IPS-15b (cell line): ENCODE results near the gene NKX2-3.

ENCODE experiments used
- H3K27me3 ChIP-seq: one replicate; pipeline ENCODE4 v1.6.1; 2013; ENCODE audit warnings: low read length; ENCODE audit not compliant: control insufficient read depth, insufficient read depth
- H3K36me3 ChIP-seq: one replicate; pipeline ENCODE4 v1.6.1; 2013; ENCODE audit warnings: low read length; ENCODE audit not compliant: control insufficient read depth, insufficient read depth
- H3K4me1 ChIP-seq: one replicate; pipeline ENCODE4 v1.6.1; 2013; ENCODE audit warnings: mild to moderate bottlenecking, low read length; ENCODE audit not compliant: control insufficient read depth, insufficient read depth
- H3K4me3 ChIP-seq: one replicate; pipeline ENCODE4 v1.5.1; 2013; ENCODE audit warnings: low read depth, low read length
- H3K9ac ChIP-seq: one replicate; pipeline ENCODE4 v1.6.1; 2013; ENCODE audit warnings: low read depth, mild to moderate bottlenecking, low read length
- H3K9me3 ChIP-seq: one replicate; pipeline ENCODE4 v1.6.1; 2013; ENCODE audit warnings: mild to moderate bottlenecking, low read length; ENCODE audit not compliant: control insufficient read depth, insufficient read depth

Gene NKX2-3

DNA sequence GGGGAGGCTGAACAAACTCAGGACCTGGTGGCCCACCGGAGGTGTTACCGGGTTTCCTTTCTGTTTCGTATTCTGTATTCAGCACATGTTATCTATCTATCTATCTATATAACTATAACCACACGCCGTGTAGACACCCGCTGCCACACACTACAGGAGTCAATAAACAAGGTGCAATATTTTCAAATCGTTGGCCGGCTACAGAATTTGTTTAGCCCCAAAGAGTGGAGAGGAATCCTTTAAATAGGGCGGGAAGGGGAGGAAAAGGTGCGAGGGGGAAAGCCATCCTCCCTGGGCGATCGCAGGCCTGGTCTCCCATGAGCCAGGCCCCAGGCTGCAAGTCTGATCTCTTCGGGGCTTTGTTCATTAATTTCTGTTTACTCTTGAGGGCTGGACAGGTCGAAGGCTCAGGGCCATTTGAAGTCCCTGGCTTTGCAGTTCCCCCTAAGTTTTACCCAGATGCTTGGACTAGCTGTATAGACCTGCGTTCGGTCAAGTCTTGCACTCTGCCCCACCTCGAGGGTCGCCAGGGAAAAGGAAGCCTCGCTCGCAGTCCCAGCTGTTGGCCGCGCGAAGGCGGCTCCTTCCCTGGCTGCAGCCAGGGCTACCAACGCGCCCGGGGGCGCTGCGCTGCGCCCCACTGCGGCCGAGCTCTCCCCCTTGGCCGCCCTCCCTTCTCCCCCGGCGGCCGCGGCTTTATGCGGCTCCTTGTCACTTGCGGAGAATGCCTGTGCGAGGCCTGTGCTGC lies 3.8 kb downstream of the NKX2-3 start:
- peaks cover 97% of the 10 kb centered on the region for H3K27me3 ChIP-seq
- H3K36me3 ChIP-seq, result no peaks in the 10 kb centered on the region
- peaks cover 13% of the 10 kb centered on the region for H3K4me1 ChIP-seq
- H3K9me3 ChIP-seq, result no peaks in the 10 kb centered on the region
- no peak overlapping the region for H3K9ac ChIP-seq
- peak overlapping the region; percentile 35 for H3K4me3 ChIP-seq

DNA sequence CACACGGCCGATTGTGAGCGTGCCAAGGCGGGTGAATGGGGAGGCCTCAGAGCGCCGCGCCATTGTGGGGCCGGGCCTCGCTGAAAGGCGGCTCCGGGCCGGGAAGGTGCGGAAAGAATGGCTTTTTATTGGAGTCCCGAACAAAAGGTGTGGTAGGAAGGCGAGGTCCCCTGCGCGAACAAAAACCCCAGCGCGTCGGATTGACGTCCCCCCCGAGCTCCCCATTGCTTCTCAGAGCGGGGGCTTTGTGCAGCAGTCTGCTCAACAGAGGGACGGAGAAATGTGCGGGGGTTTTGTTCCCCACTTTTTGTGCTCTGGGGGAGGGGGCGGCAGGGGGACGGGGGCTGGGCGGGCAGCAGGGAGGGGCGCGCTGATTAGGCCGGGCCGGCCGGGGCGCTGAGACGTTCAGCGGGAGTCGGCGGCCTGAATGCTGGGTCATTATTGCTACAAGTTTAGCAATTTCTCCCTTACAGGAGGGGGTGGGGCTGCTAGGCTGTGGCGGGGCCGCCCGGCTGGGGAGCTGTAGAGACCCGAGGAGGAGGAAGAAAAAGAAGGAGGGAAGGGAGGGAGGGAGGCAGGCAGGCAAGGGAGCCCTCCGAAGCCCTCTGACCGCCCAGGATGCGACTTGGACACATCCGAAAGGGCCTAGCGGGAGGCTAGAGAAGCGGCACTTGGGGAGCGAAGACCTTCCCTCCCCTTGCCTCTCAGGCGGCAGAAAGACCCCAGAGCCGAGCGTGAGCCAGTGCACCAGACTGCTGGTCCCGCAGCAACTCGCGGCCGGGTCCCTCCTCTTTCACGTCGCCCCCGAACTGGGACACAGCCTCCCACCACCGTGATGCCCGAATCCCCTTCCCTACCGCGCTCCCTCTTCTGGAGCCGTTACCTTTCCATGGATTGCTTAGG lies 4.6 kb downstream of the NKX2-3 start:
- Histone ChIP-seq H3K27me3 (peaks cover 97% of the 10 kb centered on the region), H3K4me3 (peak overlapping the region; percentile 39), H3K9ac (no peak overlapping the region), H3K9me3 (no peaks in the 10 kb centered on the region), H3K4me1 (peaks cover 13% of the 10 kb centered on the region), H3K36me3 (no peaks in the 10 kb centered on the region)

DNA sequence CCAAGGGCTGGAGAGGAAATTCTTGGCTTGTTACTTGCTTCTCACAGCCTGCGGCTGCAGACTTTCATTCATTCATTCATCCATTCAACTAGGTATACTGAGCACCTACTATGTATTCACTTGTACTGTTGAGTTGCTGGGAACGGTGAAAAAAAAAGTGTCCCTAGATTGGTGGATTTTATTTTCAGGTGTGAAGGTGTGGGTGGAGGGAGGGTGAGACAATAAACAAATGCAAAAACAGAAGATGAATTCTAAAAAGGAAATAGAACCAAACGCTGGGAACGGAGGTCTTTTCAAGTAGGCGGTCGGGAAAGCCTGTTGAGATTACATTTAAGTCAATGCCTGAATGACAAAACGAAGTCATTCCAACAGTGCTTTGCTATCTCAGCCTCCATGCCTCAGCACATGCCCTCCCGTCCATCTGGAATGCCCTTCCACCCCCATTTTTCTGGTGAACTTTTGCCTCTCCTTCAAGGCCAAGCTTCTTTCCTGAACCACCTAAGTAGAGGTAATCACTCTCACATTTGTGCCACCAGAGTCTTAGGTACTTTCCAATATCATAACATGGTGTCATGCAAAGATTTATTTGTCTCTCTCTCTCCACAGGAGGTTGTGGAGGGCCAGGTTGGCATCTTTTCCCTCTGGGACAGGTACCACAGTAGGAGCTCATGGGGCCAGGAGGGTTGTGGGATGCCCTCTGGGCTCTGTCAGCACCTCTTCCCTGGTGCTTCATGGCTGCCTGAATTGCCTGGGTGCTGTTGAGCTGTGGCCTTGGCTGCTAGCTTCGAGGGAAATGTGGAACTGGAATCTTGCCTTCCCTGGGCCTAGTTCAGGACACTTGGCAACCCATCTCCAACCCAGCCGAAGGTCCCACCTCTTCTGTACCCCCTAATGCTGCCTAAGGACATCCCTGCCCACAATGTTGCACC lies 5.5 kb downstream of the NKX2-3 start:
- H3K9me3 ChIP-seq, result no peaks in the 10 kb centered on the region
- H3K36me3 ChIP-seq, result no peaks in the 10 kb centered on the region
- peaks cover 11% of the 10 kb centered on the region for H3K4me1 ChIP-seq
- H3K9ac ChIP-seq, result no peak overlapping the region
- H3K27me3 ChIP-seq, result peaks cover 97% of the 10 kb centered on the region
- H3K4me3 ChIP-seq, result peak overlapping the region; percentile 39

DNA sequence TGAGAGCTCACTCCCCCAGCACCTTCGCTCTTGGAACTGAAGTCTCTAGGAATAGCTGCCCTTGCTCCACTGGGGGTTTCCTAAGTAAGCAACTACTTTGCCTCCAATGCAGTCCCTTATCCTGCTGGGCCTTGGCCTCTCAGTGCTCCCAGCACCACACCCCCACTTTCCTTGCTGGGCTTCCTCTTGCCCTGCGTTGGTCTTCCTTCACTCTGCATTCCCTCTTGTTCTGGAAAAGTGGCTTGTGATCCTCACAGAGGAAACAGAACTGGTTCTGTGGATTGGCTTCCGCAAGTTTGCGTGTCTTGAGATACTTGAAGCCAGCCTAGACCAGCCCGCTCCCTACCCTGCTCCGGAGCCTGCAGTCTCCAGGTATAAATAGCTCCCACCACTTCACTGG lies 6.4 kb downstream of the NKX2-3 start:
- no peaks in the 10 kb centered on the region for H3K9me3 ChIP-seq
- no peaks in the 10 kb centered on the region for H3K36me3 ChIP-seq
- peak overlapping the region; percentile 39 for H3K4me3 ChIP-seq
- no peak overlapping the region for H3K9ac ChIP-seq
- peaks cover 97% of the 10 kb centered on the region for H3K27me3 ChIP-seq
- H3K4me1 ChIP-seq, result peaks cover 14% of the 10 kb centered on the region

DNA sequence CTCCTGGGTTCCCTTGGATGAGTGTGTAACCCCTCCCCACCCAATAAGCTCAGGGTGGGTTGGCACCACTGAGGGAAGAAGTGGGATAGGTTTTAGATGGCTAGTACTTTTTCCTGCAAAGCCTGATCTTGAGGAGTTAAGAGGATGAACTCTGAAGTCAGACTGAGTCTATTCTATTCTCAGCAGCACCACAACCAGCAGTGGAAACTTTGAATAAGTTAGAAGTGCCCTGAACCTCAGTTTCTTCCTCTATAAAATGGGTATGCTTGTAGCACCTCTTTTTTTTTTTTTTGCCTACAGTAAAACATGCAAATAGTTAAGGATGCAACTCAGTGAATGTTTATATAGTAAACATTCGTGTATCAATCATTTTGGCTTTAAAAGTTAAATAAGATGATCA lies 7.1 kb downstream of the NKX2-3 start:
- H3K27me3 ChIP-seq, result peaks cover 97% of the 10 kb centered on the region
- no peaks in the 10 kb centered on the region for H3K36me3 ChIP-seq
- H3K4me1 ChIP-seq, result peaks cover 14% of the 10 kb centered on the region
- H3K9ac ChIP-seq, result no peak overlapping the region
- no peaks in the 10 kb centered on the region for H3K9me3 ChIP-seq
- no peak overlapping the region for H3K4me3 ChIP-seq

DNA sequence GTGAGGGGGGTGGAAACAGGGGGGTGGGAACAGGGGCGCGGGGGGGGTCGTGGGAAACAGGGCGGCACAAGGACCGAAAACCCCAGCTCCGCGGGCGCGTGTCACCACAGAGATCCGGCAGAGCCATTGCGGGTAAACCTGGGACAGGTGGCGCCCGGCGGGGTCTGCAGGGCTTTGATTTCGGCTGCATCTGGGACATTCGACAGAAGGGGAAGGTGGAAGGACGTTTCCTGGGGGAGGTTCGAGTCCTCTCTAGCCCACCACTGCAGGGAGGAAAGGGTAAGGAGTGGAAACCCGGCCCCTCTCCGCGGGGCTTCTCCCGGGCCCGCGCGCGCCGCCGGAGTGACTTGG lies 7.5 kb downstream of the NKX2-3 start:
- Histone ChIP-seq H3K9me3 (no peaks in the 10 kb centered on the region), H3K4me3 (no peak overlapping the region), H3K4me1 (peaks cover 14% of the 10 kb centered on the region), H3K9ac (no peak overlapping the region), H3K27me3 (peaks cover 97% of the 10 kb centered on the region), H3K36me3 (no peaks in the 10 kb centered on the region)

DNA sequence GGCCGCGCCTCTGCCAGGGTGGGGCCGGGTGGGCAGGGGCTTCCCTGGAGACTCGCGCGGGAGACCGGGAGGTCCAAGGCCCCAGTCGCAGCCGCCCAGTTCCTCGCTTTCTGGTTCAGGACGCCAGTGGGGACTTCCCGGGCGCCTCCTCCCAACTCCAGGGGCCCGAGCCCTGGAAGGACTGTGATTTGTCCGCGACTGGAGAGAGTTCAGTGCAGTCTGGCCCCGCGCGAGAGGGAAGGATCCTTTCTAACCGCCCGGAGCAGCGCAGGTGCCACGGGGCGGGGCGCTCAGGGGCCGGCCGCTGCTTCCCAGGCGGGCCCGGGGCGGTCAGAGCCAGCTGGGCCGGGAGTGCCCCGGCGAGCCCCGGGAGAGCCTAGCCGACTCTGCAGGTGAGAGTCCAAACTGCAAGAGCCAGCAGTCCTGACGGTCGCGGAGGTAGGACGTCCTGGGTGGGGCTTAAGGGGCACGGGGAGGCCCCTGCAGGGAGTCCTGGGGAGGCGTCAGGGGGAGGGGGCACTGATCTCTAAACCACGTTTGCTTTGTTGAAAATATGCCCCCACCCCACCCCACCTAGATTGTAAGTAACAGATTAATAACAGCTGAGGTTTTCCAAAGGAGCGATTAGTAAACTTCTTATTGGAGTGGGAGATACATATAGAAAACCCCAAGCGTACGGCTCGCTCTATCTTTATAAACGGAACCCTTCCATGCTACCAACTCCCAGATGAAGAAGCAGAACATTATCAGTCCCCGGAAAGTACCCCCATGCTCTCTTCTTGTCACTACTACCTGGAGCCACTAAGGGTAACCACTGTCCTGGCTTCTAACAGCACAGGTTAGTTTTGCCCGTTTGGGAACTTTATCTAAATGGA lies 8.2 kb downstream of the NKX2-3 start:
- peaks cover 98% of the 10 kb centered on the region for H3K27me3 ChIP-seq
- H3K4me1 ChIP-seq, result peaks cover 14% of the 10 kb centered on the region
- peak overlapping the region; percentile 20 for H3K4me3 ChIP-seq
- no peaks in the 10 kb centered on the region for H3K36me3 ChIP-seq
- no peak overlapping the region for H3K9ac ChIP-seq
- no peaks in the 10 kb centered on the region for H3K9me3 ChIP-seq

DNA sequence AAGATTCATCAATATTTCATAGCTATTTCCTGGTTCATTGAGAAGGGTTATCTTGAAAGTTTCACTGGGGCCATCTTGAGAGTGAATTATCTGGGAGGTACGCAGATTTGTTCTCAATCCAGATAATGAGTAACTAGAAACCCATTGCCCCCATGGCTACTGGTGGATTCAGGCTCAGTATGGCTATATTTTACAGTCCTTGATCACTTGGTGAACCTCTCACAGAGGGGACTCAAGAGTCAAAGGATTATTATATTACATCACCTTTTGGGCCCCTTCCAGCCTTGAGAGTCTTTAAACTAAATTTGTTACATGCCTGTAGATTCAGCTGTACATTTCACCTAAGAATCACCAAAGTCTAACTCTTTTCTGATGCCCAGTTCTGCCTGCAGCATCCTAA lies 11.6 kb downstream of the NKX2-3 start:
- Histone ChIP-seq H3K27me3 (peaks cover 100% of the 10 kb centered on the region), H3K36me3 (no peaks in the 10 kb centered on the region), H3K9me3 (no peaks in the 10 kb centered on the region), H3K4me1 (peaks cover 3% of the 10 kb centered on the region), H3K4me3 (no peak overlapping the region), H3K9ac (no peak overlapping the region)

DNA sequence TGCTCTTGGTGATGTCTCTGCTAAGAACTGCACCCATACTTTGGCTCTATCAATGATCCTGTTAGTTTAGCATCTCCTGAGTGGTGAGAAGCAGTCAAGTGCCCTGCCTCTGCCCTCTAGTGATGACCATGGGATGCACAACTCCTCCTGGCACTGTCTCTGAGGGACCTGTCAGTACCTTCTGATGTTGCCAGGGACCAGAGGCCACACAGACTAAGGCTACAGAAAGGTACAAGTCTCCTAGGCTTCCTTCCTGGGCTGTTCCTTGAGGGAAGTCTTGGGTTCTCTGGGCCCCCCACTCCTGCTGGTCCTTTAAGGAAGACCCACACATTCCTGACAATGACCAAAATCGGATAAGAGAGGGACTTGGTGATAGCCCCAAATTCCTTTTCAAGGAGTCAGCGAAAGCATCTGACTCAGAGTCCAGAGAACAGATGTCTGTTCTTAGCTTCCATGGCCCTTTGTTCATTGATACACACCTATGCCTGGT lies 15.3 kb downstream of the NKX2-3 start:
- peaks cover 70% of the 10 kb centered on the region for H3K27me3 ChIP-seq
- H3K36me3 ChIP-seq, result no peaks in the 10 kb centered on the region
- H3K4me3 ChIP-seq, result no peak overlapping the region
- no peaks in the 10 kb centered on the region for H3K9me3 ChIP-seq
- peaks cover 3% of the 10 kb centered on the region for H3K4me1 ChIP-seq
- H3K9ac ChIP-seq, result no peak overlapping the region

DNA sequence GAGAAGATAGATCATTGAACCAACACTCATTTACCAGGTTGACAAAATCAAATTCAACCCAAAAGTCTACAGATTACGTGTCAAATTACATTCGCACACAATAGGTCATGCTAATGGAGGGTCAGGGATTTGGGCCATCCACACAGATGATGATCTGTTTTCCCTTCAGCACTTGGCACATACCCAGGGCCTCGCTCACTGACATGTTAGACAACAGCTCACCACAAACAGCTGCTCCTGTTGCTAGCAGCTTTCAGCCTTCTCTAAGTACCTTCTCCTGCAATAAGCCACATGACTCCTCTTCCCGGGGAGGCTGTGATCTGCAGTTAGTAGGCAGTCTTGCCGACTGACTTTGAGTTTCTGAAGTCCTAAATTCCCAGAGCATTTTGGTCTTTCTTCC lies 18.4 kb downstream of the NKX2-3 start:
- Histone ChIP-seq H3K4me3 (no peak overlapping the region), H3K4me1 (no peaks in the 10 kb centered on the region), H3K27me3 (peaks cover 53% of the 10 kb centered on the region), H3K9ac (no peak overlapping the region), H3K36me3 (no peaks in the 10 kb centered on the region), H3K9me3 (no peaks in the 10 kb centered on the region)
